PC-3 (cell line): ENCODE measurements around the gene ZNF768. TPM values are rescaled to one million over a fixed set of nuclear protein-coding genes. Genes with fewer than 3 reads are reported as not detected.

Source experiments
- ATAC-seq: fragments of 200-7000 bp; cut with Tn5 transposase; 2 replicates; pipeline ENCODE4 v1.9.1; 2020; ENCODE audit warnings: mild to moderate bottlenecking, moderate library complexity
- BruUV-seq: library from RNA; stranded (reverse); fragments of 400-500 nt; replicated peaks from 2 replicates; lab custom pipeline; 2021; lab: Mats Ljungman, UMichigan
- CTCF ChIA-PET: fragments of 300-600 bp; sonication (Branson Sonifier 250); formaldehyde crosslinking; loops from one replicate; lab custom pipeline; 2022; ENCODE audit warnings: antibody characterized with exemption; lab: Charles Lee
- POLR2A ChIA-PET: fragments of 300-600 bp; sonication (Branson Sonifier 250); formaldehyde crosslinking; loops from one replicate; lab custom pipeline; 2022; ENCODE audit warnings: antibody characterized with exemption; ENCODE audit not compliant: unreplicated experiment; lab: Charles Lee
- DNase-seq: peaks from one replicate; pipeline ENCODE4 v3.0.0-alpha.2; 2015
- H2AFZ ChIP-seq: fragments of 300-600 bp; sonication (generic); 2 replicates; pipeline ENCODE4 v1.6.0; 2016; ENCODE audit warnings: antibody characterized with exemption, low read length
- H3F3A ChIP-seq: fragments of 300-600 bp; sonication (generic); one replicate; pipeline ENCODE4 v1.6.0; 2017; ENCODE audit warnings: antibody characterized with exemption, low read length, control low read depth, mild to moderate bottlenecking; ENCODE audit not compliant: unreplicated experiment
- H3K27ac ChIP-seq: fragments of 300-600 bp; sonication (generic); 2 replicates; pipeline ENCODE4 v1.5.1; 2016; ENCODE audit warnings: mild to moderate bottlenecking, low read length
- H3K27me3 ChIP-seq: fragments of 300-600 bp; sonication (generic); 2 replicates; pipeline ENCODE4 v1.6.1; 2016; ENCODE audit warnings: low read length, mixed read lengths
- H3K36me3 ChIP-seq: fragments of 300-600 bp; sonication (generic); 2 replicates; pipeline ENCODE4 v1.6.1; 2016; ENCODE audit warnings: low read depth, mixed run types, low read length, mixed read lengths
- H3K4me1 ChIP-seq: fragments of 300-600 bp; sonication (generic); 2 replicates; pipeline ENCODE4 v1.5.1; 2016; ENCODE audit warnings: low read length; ENCODE audit not compliant: insufficient read depth
- H3K4me2 ChIP-seq: fragments of 300-600 bp; sonication (generic); 2 replicates; pipeline ENCODE4 v1.6.0; 2016; ENCODE audit warnings: low read length
- H3K4me3 ChIP-seq: fragments of 300-600 bp; sonication (generic); 2 replicates; pipeline ENCODE4 v1.5.1; 2016; ENCODE audit warnings: mild to moderate bottlenecking, low read length, mixed read lengths
- H3K79me2 ChIP-seq: fragments of 300-600 bp; sonication (generic); 2 replicates; pipeline ENCODE4 v1.6.1; 2017; ENCODE audit warnings: low read length, mixed read lengths
- H3K9ac ChIP-seq: fragments of 300-600 bp; sonication (generic); 2 replicates; pipeline ENCODE4 v1.6.0; 2016; ENCODE audit warnings: mild to moderate bottlenecking, low read length
- H3K9me2 ChIP-seq: fragments of 300-600 bp; sonication (generic); replicated peaks from 2 replicates; pipeline ENCODE4 v1.6.1; 2016; ENCODE audit warnings: mixed run types, low read length, mixed read lengths
- H3K9me3 ChIP-seq: fragments of 300-600 bp; sonication (generic); 2 replicates; pipeline ENCODE4 v1.6.1; 2016; ENCODE audit warnings: low read length, mixed read lengths
- H4K20me1 ChIP-seq: fragments of 300-600 bp; sonication (generic); 2 replicates; pipeline ENCODE4 v1.6.1; 2016; ENCODE audit warnings: low read length, mixed read lengths
- EZH2 ChIP-seq: fragments of 300-600 bp; sonication (generic); IDR thresholded peaks from one replicate; pipeline ENCODE4 v1.6.1; 2017; ENCODE audit warnings: antibody characterized with exemption, mild to moderate bottlenecking, low read length; ENCODE audit not compliant: unreplicated experiment
- EZH2phosphoT487 ChIP-seq: fragments of 300-600 bp; sonication (generic); IDR thresholded peaks from 2 replicates; pipeline ENCODE4 v1.6.1; 2018; ENCODE audit warnings: mild to moderate bottlenecking, antibody characterized with exemption, low read length, borderline replicate concordance
- intact Hi-C: fragments of 100-400 bp; cut with micrococcal nuclease; formaldehyde crosslinking; loops from 2 replicates; pipeline ENCODE4 v1.9.0; 2023
- total RNA-seq: library from RNA; depleted of rRNA; stranded (reverse); fragments of >200 nt; gene quantifications from 2 replicates; pipeline ENCODE4 v1.2.3, GENCODE V29; 2014
- TF ChIP-seq, protein P1 (sequence below): fragments of 300-600 bp; sonication (generic); conservative IDR thresholded peaks from 2 replicates; pipeline ENCODE4 v1.5.1; 2017; ENCODE audit warnings: antibody characterized with exemption, low read depth, mild to moderate bottlenecking, low read length

ZNF768 gene
- total RNA-seq, 1 experiment from 2014 or later: 31.2 TPM

DNA sequence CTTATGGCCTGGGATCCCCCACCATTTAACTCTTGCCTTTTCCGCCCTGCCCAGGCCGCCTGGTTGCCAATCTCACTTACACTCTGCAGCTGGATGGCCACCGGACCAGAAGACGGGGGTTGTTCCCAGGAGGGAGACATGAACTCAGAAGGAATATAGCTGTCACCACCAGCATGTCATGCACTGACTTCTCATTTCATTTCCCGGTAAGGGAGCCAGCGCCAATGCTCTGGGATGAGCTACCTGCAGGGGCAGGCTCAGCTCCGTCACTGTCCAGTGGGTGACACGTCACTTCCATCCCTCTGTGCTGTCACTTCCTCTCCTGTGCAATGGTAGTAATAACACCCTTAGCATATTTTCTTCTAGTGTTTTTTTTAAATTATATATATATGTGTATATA, 27.1 kb downstream of the ZNF768 start:
- Histone ChIP-seq H3K27ac (no peak overlapping the region), H4K20me1 (no peaks in the 10 kb centered on the region), H3K79me2 (no peaks in the 10 kb centered on the region), H3K9me3 (no peaks in the 10 kb centered on the region), H3K9ac (no peak overlapping the region), H3K4me3 (no peak overlapping the region), H3F3A (no peaks in the 10 kb centered on the region), H3K9me2 (no peaks in the 10 kb centered on the region), H3K4me1 (no peaks in the 10 kb centered on the region), H3K27me3 (no peaks in the 10 kb centered on the region), H2AFZ (no peak overlapping the region), H3K36me3 (no peaks in the 10 kb centered on the region), H3K4me2 (no peak overlapping the region)
- ATAC-seq (no peak), DNase-seq (no peak)
- BruUV-seq: no TSS peak
- POLR2A ChIA-PET: interaction anchor here (0.5 kb wide), 1 partner anchor 36 kb away, joined by 4 read pairs; the partner anchor contains the start of gene ZNF747
- TF ChIP-seq EZH2 (no peak), EZH2phosphoT487 (no peak)
- TF ChIP-seq, protein P1, sequence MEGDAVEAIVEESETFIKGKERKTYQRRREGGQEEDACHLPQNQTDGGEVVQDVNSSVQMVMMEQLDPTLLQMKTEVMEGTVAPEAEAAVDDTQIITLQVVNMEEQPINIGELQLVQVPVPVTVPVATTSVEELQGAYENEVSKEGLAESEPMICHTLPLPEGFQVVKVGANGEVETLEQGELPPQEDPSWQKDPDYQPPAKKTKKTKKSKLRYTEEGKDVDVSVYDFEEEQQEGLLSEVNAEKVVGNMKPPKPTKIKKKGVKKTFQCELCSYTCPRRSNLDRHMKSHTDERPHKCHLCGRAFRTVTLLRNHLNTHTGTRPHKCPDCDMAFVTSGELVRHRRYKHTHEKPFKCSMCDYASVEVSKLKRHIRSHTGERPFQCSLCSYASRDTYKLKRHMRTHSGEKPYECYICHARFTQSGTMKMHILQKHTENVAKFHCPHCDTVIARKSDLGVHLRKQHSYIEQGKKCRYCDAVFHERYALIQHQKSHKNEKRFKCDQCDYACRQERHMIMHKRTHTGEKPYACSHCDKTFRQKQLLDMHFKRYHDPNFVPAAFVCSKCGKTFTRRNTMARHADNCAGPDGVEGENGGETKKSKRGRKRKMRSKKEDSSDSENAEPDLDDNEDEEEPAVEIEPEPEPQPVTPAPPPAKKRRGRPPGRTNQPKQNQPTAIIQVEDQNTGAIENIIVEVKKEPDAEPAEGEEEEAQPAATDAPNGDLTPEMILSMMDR: no peak
- CTCF ChIA-PET: no interaction called here
- intact Hi-C loops: no loop called here

DNA sequence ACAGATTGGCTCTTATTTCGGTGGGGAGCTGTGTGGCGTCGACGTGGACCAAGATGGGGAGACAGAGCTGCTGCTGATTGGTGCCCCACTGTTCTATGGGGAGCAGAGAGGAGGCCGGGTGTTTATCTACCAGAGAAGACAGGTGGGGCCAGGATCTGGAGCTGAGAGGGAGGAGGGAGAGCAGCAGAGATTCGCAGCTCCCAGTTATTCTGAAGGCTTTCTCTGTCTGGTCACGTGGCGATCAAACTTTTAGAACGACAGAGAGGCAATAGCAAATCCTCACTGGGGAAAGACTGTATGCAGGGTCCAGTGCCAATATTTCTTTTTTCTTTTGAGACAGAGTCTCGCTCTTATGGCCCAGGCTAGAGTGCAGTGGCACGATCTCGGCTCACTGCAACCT, 31.7 kb downstream of the ZNF768 start:
- POLR2A ChIA-PET: no interaction called here
- H3K9ac ChIP-seq: no peak overlapping the region

DNA sequence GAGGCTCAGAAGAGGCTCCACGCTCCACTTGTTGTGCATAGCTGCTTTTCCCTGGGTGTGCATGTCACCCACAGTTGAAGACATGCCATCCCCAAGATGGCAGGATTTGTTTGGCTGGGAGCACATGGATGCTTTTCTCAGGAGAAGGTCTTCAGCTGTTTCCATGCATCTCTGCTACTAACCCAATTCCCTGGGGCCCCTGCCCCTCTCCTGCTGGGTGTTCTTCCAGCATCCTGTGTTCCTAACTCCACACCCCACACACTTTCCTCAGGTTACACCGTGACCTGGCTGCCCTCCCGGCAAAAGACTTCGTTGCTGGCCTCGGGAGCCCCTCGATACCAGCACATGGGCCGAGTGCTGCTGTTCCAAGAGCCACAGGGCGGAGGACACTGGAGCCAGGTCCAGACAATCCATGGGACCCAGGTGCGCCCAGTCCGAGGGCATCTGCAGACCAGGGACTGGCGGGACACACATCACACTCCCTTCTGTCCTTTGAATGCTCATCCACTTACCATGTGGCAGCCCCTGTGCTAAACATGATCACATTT, 32.4 kb downstream of the ZNF768 start:
- H3F3A ChIP-seq: no peaks in the 10 kb centered on the region
- ChIA-PET CTCF (no interaction called here), POLR2A (no interaction called here)
- no peak for TF ChIP-seq EZH2phosphoT487
- TF ChIP-seq EZH2: no peak
- TF ChIP-seq, protein P1: no peak
- no peak overlapping the region for H3K27ac ChIP-seq
- H3K79me2 ChIP-seq: no peaks in the 10 kb centered on the region
- H3K9ac ChIP-seq: no peak overlapping the region
- H3K9me2 ChIP-seq: no peaks in the 10 kb centered on the region
- intact Hi-C loops: no loop called here
- H3K4me3 ChIP-seq: no peak overlapping the region
- peaks cover 6% of the 10 kb centered on the region for H3K4me1 ChIP-seq
- H3K9me3 ChIP-seq: no peaks in the 10 kb centered on the region
- H3K27me3 ChIP-seq: no peaks in the 10 kb centered on the region
- ATAC-seq: no peak
- no TSS peak for BruUV-seq
- H3K36me3 ChIP-seq: no peaks in the 10 kb centered on the region
- no peak overlapping the region for H3K4me2 ChIP-seq
- no peaks in the 10 kb centered on the region for H4K20me1 ChIP-seq
- no peak overlapping the region for H2AFZ ChIP-seq
- no peak for DNase-seq

More for the DNA sequence above, 31.7 kb downstream of the ZNF768 start:
- no peak for TF ChIP-seq EZH2phosphoT487
- Histone ChIP-seq H3F3A (no peaks in the 10 kb centered on the region), H3K4me3 (no peak overlapping the region), H3K4me1 (peaks cover 6% of the 10 kb centered on the region), H3K79me2 (no peaks in the 10 kb centered on the region), H4K20me1 (no peaks in the 10 kb centered on the region), H3K27me3 (no peaks in the 10 kb centered on the region), H3K4me2 (no peak overlapping the region), H3K9me2 (no peaks in the 10 kb centered on the region), H3K27ac (no peak overlapping the region), H2AFZ (no peak overlapping the region), H3K36me3 (no peaks in the 10 kb centered on the region), H3K9me3 (no peaks in the 10 kb centered on the region)
- DNase-seq: no peak
- intact Hi-C loops: no loop called here
- CTCF ChIA-PET: no interaction called here
- ATAC-seq: no peak
- BruUV-seq: no TSS peak
